K562 (cell line): Measurements from ENCODE around the gene RAPGEFL1. TPM values are rescaled to one million over a fixed set of nuclear protein-coding genes. Genes with fewer than 3 reads are reported as not detected.

ENCODE experiments used
- ATAC-seq: fragments of 200-7000 bp; cut with Tn5 transposase; 3 replicates; pipeline ENCODE4 v1.9.1; 2020; ENCODE audit warnings: moderate library complexity
- BruUV-seq: library from RNA; stranded (reverse); fragments of 400-500 nt; replicated peaks from 2 replicates; lab custom pipeline; 2021; lab: Mats Ljungman, UMichigan
- CTCF ChIA-PET: fragments of 300-600 bp; formaldehyde crosslinking; extraction: SDS; loops from one replicate; lab custom pipeline; 2021; ENCODE audit warnings: low intra/inter-chr PET ratio; lab: Yijun Ruan, JAX
- POLR2A ChIA-PET: fragments of 300-600, 350-650 bp; sonication (Branson Sonifier 250); formaldehyde crosslinking; extraction: SDS; loops from one replicate; lab custom pipeline; 2021; ENCODE audit warnings: antibody characterized with exemption, inconsistent platforms; lab: Yijun Ruan, JAX
- DNase-seq, 4 experiments: peaks; one replicate each; pipeline versions ENCODE4 v3.0.0 to v3.0.0-alpha.2; 2011 to 2018; ENCODE audit warnings: low spot score in 3 of 4, mixed read lengths in 3 of 4; ENCODE audit errors: extremely low read depth in 1 of 4
- FAIRE-seq: peaks from 2 replicates; lab custom pipeline; 2011; peaks lifted over from hg19 to GRCh38; lab: Jason Lieb, UNC
- H2AFZ ChIP-seq: 2 replicates; pipeline ENCODE4 v1.6.0; 2011; ENCODE audit warnings: low read depth, low read length, control low read depth, inconsistent platforms
- H3K27ac ChIP-seq: fragments of 200-600 bp; 3 replicates; pipeline ENCODE4 v1.8.0; 2011; ENCODE audit warnings: low read depth, mild to moderate bottlenecking, control low read depth, inconsistent platforms, low read length, moderate library complexity, mixed read lengths; ENCODE audit errors: extremely low read depth
- H3K27me3 ChIP-seq, 2 experiments: fragments of 300-600 bp in 1 of 2; 2 replicates in 1 of 2; 3 replicates in 1 of 2; pipeline versions ENCODE4 v1.6.0 to v1.8.0; 2011; ENCODE audit warnings: inconsistent platforms in 2 of 2, low read length in 2 of 2, mild to moderate bottlenecking in 1 of 2, mixed read lengths in 1 of 2, moderate library complexity in 1 of 2; ENCODE audit not compliant: control insufficient read depth in 2 of 2, insufficient read depth in 2 of 2
- H3K36me3 ChIP-seq: fragments of 300-600 bp; 3 replicates; pipeline ENCODE4 v1.8.0; 2011; ENCODE audit warnings: mild to moderate bottlenecking, low read length, inconsistent platforms; ENCODE audit not compliant: control insufficient read depth, insufficient read depth
- H3K4me1 ChIP-seq, 2 experiments: fragments of 200-600 bp in 1 of 2; replicated peaks in 1 of 2; 2 replicates in 1 of 2; 3 replicates in 1 of 2; pipeline versions ENCODE4 v1.5.1 to v1.8.0; 2011; ENCODE audit warnings: inconsistent platforms in 2 of 2, low read length in 2 of 2, mild to moderate bottlenecking in 1 of 2, mixed read lengths in 1 of 2, moderate library complexity in 1 of 2; ENCODE audit not compliant: control insufficient read depth in 2 of 2, insufficient read depth in 2 of 2
- H3K4me2 ChIP-seq: 2 replicates; pipeline ENCODE4 v1.6.1; 2011; ENCODE audit warnings: low read length, control low read depth, inconsistent platforms, mixed read lengths; ENCODE audit not compliant: insufficient read depth
- H3K4me3 ChIP-seq: fragments of 200-600 bp; sonication (generic), shearing (Covaris generic); 2 replicates; pipeline ENCODE4 v1.5.1; 2016; ENCODE audit warnings: control low read depth, inconsistent platforms
- H3K79me2 ChIP-seq: fragments of 200-600 bp; 3 replicates; pipeline ENCODE4 v1.8.0; 2011; ENCODE audit warnings: low read length, inconsistent platforms; ENCODE audit not compliant: control insufficient read depth, insufficient read depth
- H3K9ac ChIP-seq, 2 experiments: 2 replicates each; pipeline versions ENCODE4 v1.6.0 to v1.6.1; 2011; ENCODE audit warnings: low read depth in 2 of 2, low read length in 2 of 2, control low read depth in 1 of 2, inconsistent platforms in 1 of 2, mild to moderate bottlenecking in 1 of 2, mixed read lengths in 1 of 2; ENCODE audit not compliant: insufficient read depth in 1 of 2
- H3K9me1 ChIP-seq: one replicate; pipeline ENCODE4 v1.6.0; 2011; ENCODE audit warnings: inconsistent platforms, mild to moderate bottlenecking, low read length, moderate library complexity; ENCODE audit not compliant: control insufficient read depth, insufficient read depth
- H3K9me3 ChIP-seq: replicated peaks from 2 replicates; pipeline ENCODE4 v1.5.1; 2011; ENCODE audit warnings: low read depth, low read length, inconsistent platforms; ENCODE audit not compliant: control insufficient read depth, insufficient read depth
- H4K20me1 ChIP-seq: replicated peaks from 2 replicates; pipeline ENCODE4 v1.6.1; 2011; ENCODE audit warnings: low read length, inconsistent platforms, mixed read lengths; ENCODE audit not compliant: control insufficient read depth, insufficient read depth
- ARID2 ChIP-seq: fragments of 450-650 bp; IDR thresholded peaks from 2 replicates; pipeline ENCODE4 v1.6.1; 2017; ENCODE audit warnings: antibody characterized with exemption, mild to moderate bottlenecking
- CAMTA2 ChIP-seq: fragments of 250-450 bp; sonication (Bioruptor Pico); conservative IDR thresholded peaks from 2 replicates; pipeline ENCODE4 v1.5.1; 2022
- ETV6 ChIP-seq, 3 experiments: fragments of 150-350 bp in 1 of 3; sonication (generic) in 1 of 3; formaldehyde crosslinking in 1 of 3; IDR thresholded peaks; 2 replicates each; pipeline versions ENCODE4 v1.6.1 to v1.8.0; 2014 to 2022; ENCODE audit warnings: borderline replicate concordance in 2 of 3, low read depth in 2 of 3, antibody characterized with exemption in 1 of 3, low read length in 1 of 3, mild to moderate bottlenecking in 1 of 3, missing genetic modification reagents in 1 of 3
- FOXJ3 ChIP-seq: sonication (generic); formaldehyde crosslinking; IDR thresholded peaks from 2 replicates; pipeline ENCODE4 v1.4.0; 2020; ENCODE audit warnings: mild to moderate bottlenecking, missing genetic modification reagents
- HMGXB4 ChIP-seq: sonication (generic); formaldehyde crosslinking; IDR thresholded peaks from 2 replicates; pipeline ENCODE4 v1.8.1; 2023; ENCODE audit warnings: mild to moderate bottlenecking, missing genetic modification reagents
- JUND ChIP-seq, 2 experiments: IDR thresholded peaks; 2 replicates in 1 of 2; 3 replicates in 1 of 2; pipeline ENCODE4 v1.6.1; 2011; ENCODE audit warnings: borderline replicate concordance in 2 of 2, low read depth in 2 of 2, low read length in 2 of 2, improper control_type of control experiment in 1 of 2, missing biosample characterization in 1 of 2, missing genetic modification characterization in 1 of 2, missing genetic modification reagents in 1 of 2
- MAFG ChIP-seq: fragments of 450-650 bp; conservative IDR thresholded peaks from 2 replicates; pipeline ENCODE4 v1.6.1; 2016; ENCODE audit warnings: missing genetic modification characterization, missing compliant biosample characterization
- MAZ ChIP-seq, 2 experiments: fragments of 450-650 bp in 1 of 2; sonication (generic) in 1 of 2; formaldehyde crosslinking; IDR thresholded peaks in 1 of 2; conservative IDR thresholded peaks in 1 of 2; 2 replicates each; pipeline versions ENCODE4 v1.4.0 to v1.5.0; 2020; ENCODE audit warnings: mild to moderate bottlenecking in 1 of 2, missing genetic modification reagents in 1 of 2
- MCM3 ChIP-seq: fragments of 450-650 bp; IDR thresholded peaks from 2 replicates; pipeline ENCODE4 v1.6.1; 2016
- MCM7 ChIP-seq, 2 experiments: fragments of 450-650 bp; IDR thresholded peaks; 2 replicates each; pipeline ENCODE4 v1.6.1; 2016 to 2018
- MEF2D ChIP-seq: conservative IDR thresholded peaks from 2 replicates; pipeline ENCODE4 v1.6.1; 2016; ENCODE audit warnings: low read depth, missing genetic modification characterization, missing compliant biosample characterization
- U2AF2 ChIP-seq: fragments of 200-400 bp; formaldehyde crosslinking; optimal IDR thresholded peaks from 2 replicates; pipeline ENCODE3; 2017; ENCODE audit warnings: low read depth, mild to moderate bottlenecking, low read length
- ZNF76 ChIP-seq: fragments of 250-450 bp; sonication (Bioruptor Pico); IDR thresholded peaks from 2 replicates; pipeline ENCODE4 v1.4.0; 2020; ENCODE audit warnings: mild to moderate bottlenecking, moderate library complexity, borderline replicate concordance
- WGBS: fragments of 100-300 bp; shearing (Covaris generic); methylation state at CpG from one replicate; pipeline ENCODE4 v1.1.6; 2016; ENCODE audit warnings: low coverage, mixed read lengths; ENCODE audit not compliant: insufficient coverage; ENCODE audit errors: missing lambda C conversion rate; 5-methylcytosine and 5-hydroxymethylcytosine counted together
- in situ Hi-C: fragments of 300-500 bp; cut with MboI; formaldehyde crosslinking; loops from 4 replicates; pipeline ENCODE4 v1.15.0; 2018; ENCODE audit warnings: inconsistent platforms, mixed read lengths
- intact Hi-C: fragments of 100-400 bp; cut with micrococcal nuclease; formaldehyde crosslinking; loops from 2 replicates; pipeline ENCODE4 v1.14.2; 2022
- polyA plus RNA-seq, 8 experiments: library from polyadenylated mRNA; depleted of rRNA in 4 of 8; stranded (reverse) in 5 of 8; unstranded in 3 of 8; fragments of >200 nt; fragmentation: Nextera tagmentation in 2 of 8; fragmentation: Illumina TruSeq in 1 of 8; extraction: Ambion mirVana in 2 of 8; extraction: Trizol in 1 of 8; gene quantifications; 2 replicates each; pipeline versions ENCODE4 v1.2.1 to v1.2.3, GENCODE V29; 2011 to 2014; ENCODE audit warnings: inconsistent platforms in 1 of 8, missing spikeins in 1 of 8
- total RNA-seq, 7 experiments: library from RNA; depleted of rRNA in 6 of 7; stranded (reverse); fragments of >200 nt in 6 of 7; fragmentation: Illumina TruSeq in 2 of 7; extraction: Trizol in 2 of 7; gene quantifications; 2 replicates each; pipeline versions ENCODE4 v1.2.1 to v1.2.3, GENCODE V29; 2011 to 2021; ENCODE audit warnings: low replicate concordance in 1 of 7
- TF ChIP-seq, protein P1 (sequence below), 3 experiments: fragments of 200-800 bp in 1 of 3; fragments of 250-450 bp in 1 of 3; fragments of 450-650 bp in 1 of 3; sonication (Bioruptor Pico) in 1 of 3; sonication (Bioruptor generic) in 1 of 3; formaldehyde crosslinking in 1 of 3; IDR thresholded peaks; 2 replicates each; pipeline versions ENCODE4 v1.6.1 to v1.8.0; 2016 to 2022; ENCODE audit warnings: mild to moderate bottlenecking in 2 of 3, missing genetic modification characterization in 2 of 3, missing compliant biosample characterization in 1 of 3, moderate library complexity in 1 of 3

RAPGEFL1 gene
- total and polyA plus RNA-seq, 9 of the 15 experiments (the other 6 are each of a cell fraction or from before 2014, with no cell fraction given): 0.18 to 4.1 (median 2.1) TPM

- FAIRE-seq: no peak
- 83% methylated on average over 3 of the region's 3 CpGs for WGBS
- intact Hi-C loops: no loop called here
These were observed 53.4 kb downstream of the RAPGEFL1 start for GRCh38 chr17:40230670-40231069.

More at GRCh38 chr17:40230670-40231069, 53.4 kb downstream of the RAPGEFL1 start:
- ChIA-PET CTCF (interaction anchor here (0.6 kb wide), 1 partner anchor 50 kb away, joined by 4 read pairs; no protein-coding TSS in a partner anchor), POLR2A (interaction anchor here (0.8 to 3.5 kb wide), 5 partner anchors 11 to 24 kb away, joined by 3 to 16 read pairs (median 3); partner anchors contain the start of gene WIPF2)
- ATAC-seq (no peak), DNase-seq (no peak)
- H3K9me3 ChIP-seq: no peaks in the 10 kb centered on the region
- no peaks in the 10 kb centered on the region for H3K27me3 ChIP-seq
- H3K27ac ChIP-seq: no peak overlapping the region
- H3K9me1 ChIP-seq: no peaks in the 10 kb centered on the region
- no peak overlapping the region for H2AFZ ChIP-seq
- TF ChIP-seq, protein P1, sequence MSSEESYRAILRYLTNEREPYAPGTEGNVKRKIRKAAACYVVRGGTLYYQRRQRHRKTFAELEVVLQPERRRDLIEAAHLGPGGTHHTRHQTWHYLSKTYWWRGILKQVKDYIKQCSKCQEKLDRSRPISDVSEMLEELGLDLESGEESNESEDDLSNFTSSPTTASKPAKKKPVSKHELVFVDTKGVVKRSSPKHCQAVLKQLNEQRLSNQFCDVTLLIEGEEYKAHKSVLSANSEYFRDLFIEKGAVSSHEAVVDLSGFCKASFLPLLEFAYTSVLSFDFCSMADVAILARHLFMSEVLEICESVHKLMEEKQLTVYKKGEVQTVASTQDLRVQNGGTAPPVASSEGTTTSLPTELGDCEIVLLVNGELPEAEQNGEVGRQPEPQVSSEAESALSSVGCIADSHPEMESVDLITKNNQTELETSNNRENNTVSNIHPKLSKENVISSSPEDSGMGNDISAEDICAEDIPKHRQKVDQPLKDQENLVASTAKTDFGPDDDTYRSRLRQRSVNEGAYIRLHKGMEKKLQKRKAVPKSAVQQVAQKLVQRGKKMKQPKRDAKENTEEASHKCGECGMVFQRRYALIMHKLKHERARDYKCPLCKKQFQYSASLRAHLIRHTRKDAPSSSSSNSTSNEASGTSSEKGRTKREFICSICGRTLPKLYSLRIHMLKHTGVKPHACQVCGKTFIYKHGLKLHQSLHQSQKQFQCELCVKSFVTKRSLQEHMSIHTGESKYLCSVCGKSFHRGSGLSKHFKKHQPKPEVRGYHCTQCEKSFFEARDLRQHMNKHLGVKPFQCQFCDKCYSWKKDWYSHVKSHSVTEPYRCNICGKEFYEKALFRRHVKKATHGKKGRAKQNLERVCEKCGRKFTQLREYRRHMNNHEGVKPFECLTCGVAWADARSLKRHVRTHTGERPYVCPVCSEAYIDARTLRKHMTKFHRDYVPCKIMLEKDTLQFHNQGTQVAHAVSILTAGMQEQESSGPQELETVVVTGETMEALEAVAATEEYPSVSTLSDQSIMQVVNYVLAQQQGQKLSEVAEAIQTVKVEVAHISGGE (CRISPR knock-in tag; IDR thresholded peaks at IDR 0.05): no peak
- TF ChIP-seq U2AF2: no peak
- TF ChIP-seq MCM7 (IDR thresholded peaks at IDR 0.05): no peak
- TF ChIP-seq JUND (IDR thresholded peaks at IDR 0.05; ENCODE audit: borderline replicate concordance, low read depth, low read length): no peak
- TF ChIP-seq JUND (tag; IDR thresholded peaks at IDR 0.05; ENCODE audit: borderline replicate concordance, low read depth, low read length): no peak
- no peak for TF ChIP-seq MCM3
- no peak for TF ChIP-seq ARID2
- no peak for TF ChIP-seq MEF2D
- no peak for TF ChIP-seq MAFG
- TF ChIP-seq CAMTA2 (CRISPR knock-in tag): no peak
- TF ChIP-seq FOXJ3 (CRISPR knock-in tag): no peak
- no peak for TF ChIP-seq MAZ (CRISPR knock-in tag; conservative IDR thresholded peaks at IDR 0.05 in 1 of 2, IDR thresholded peaks at IDR 0.05 in 1 of 2)
- no peak for TF ChIP-seq HMGXB4 (CRISPR knock-in tag)
- no peak for TF ChIP-seq ZNF76 (CRISPR knock-in tag)
- TF ChIP-seq ETV6 (IDR thresholded peaks at IDR 0.05; ENCODE audit: borderline replicate concordance in 1 of 2, low read depth in 2 of 2, low read length in 1 of 2): no peak
- no peak for TF ChIP-seq ETV6 (CRISPR knock-in tag; IDR thresholded peaks at IDR 0.05; ENCODE audit: borderline replicate concordance)
- H3K4me1 ChIP-seq: no peaks in the 10 kb centered on the region; a peak in 1 of 5 replicates
- H4K20me1 ChIP-seq: no peaks in the 10 kb centered on the region
- peaks cover 19% of the 10 kb centered on the region; the same call in 2 of the 3 replicates for H3K36me3 ChIP-seq
- H3K4me2 ChIP-seq: no peak overlapping the region
- H3K9ac ChIP-seq: no peak overlapping the region
- BruUV-seq: no TSS peak
- in situ Hi-C loops: no loop called here
- H3K4me3 ChIP-seq: no peak overlapping the region
- H3K79me2 ChIP-seq: peaks cover 20% of the 10 kb centered on the region; the same call in 2 of the 3 replicates
